ENCODE data around the gene SARDH. TPM values are rescaled to one million over a fixed set of nuclear protein-coding genes. Genes with fewer than 3 reads are reported as not detected.

The SARDH gene
- total and polyA plus RNA-seq, 2 experiments from 2014 or later = 6.0 to 16.9 TPM

DNA sequence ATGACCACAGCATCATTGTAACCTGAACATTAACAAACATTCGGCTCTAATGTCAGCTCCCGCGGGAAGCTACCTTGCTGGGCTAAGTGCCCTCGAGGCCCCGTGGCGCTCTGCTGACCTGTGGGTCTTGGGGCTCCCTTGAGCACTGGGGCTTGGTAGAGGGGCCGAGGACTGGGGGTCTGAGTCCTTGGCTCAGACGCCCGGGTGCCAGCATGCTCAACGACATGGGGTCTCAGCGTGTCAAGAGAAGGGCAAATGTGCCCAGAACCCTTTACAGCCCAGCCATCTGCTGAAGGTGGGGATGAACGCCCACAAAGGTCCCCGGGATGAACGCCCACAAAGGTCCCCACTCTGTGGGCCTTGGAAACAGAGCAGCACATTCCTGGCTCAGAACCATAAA lies 39.7 kb upstream of the SARDH start:
- H3K36me3 ChIP-seq = peaks cover 5% of the 10 kb centered on the region
- H3K9me3 ChIP-seq (ENCODE audit: low read depth) = no peaks in the 10 kb centered on the region
- no peaks in the 10 kb centered on the region for H3K27me3 ChIP-seq
- H3K4me3 ChIP-seq = no peak overlapping the region
- H3K4me1 ChIP-seq (ENCODE audit: low read depth) = no peaks in the 10 kb centered on the region
- no peak for TF ChIP-seq CTCF (IDR thresholded peaks at IDR 0.05; ENCODE audit: low read depth, low read length)
- no peak for DNase-seq (ENCODE audit: low read depth in 1 of 2, low spot score in 1 of 2)
- H3K27ac ChIP-seq = no peak overlapping the region

- H3K4me1 ChIP-seq (ENCODE audit: low read depth) = no peaks in the 10 kb centered on the region
- no peak for TF ChIP-seq CTCF (IDR thresholded peaks at IDR 0.05; ENCODE audit: low read depth, low read length)
- H3K36me3 ChIP-seq = peaks cover 5% of the 10 kb centered on the region
These were observed 39.1 kb upstream of the SARDH start for GRCh38 chr9:133777068-133777791.

GRCh38 chr9:133775951-133776905 lies 38.1 kb upstream of the SARDH start:
- H3K27me3 ChIP-seq = no peaks in the 10 kb centered on the region
- no peaks in the 10 kb centered on the region for H3K4me1 ChIP-seq (ENCODE audit: low read depth)
- H3K27ac ChIP-seq = no peak overlapping the region
- H3K9me3 ChIP-seq (ENCODE audit: low read depth) = no peaks in the 10 kb centered on the region
- H3K36me3 ChIP-seq = peaks cover 5% of the 10 kb centered on the region
- H3K4me3 ChIP-seq = no peak overlapping the region
- TF ChIP-seq CTCF (IDR thresholded peaks at IDR 0.05; ENCODE audit: low read depth, low read length) = no peak
- DNase-seq (ENCODE audit: low read depth in 1 of 2, low spot score in 1 of 2) = no peak

More at GRCh38 chr9:133777068-133777791, 39.1 kb upstream of the SARDH start:
- Histone ChIP-seq H3K9me3 (ENCODE audit: low read depth) (no peaks in the 10 kb centered on the region), H3K27ac (no peak overlapping the region), H3K4me3 (no peak overlapping the region), H3K27me3 (no peaks in the 10 kb centered on the region)
- no peak for DNase-seq (ENCODE audit: low read depth in 1 of 2, low spot score in 1 of 2)

- H3K4me1 ChIP-seq (ENCODE audit: low read depth) = no peaks in the 10 kb centered on the region
- no peaks in the 10 kb centered on the region for H3K9me3 ChIP-seq (ENCODE audit: low read depth)
- TF ChIP-seq CTCF (IDR thresholded peaks at IDR 0.05; ENCODE audit: low read depth, low read length) = no peak
- no peaks in the 10 kb centered on the region for H3K27me3 ChIP-seq
- no peak for DNase-seq (ENCODE audit: low read depth in 1 of 2, low spot score in 1 of 2)
- H3K27ac ChIP-seq = no peak overlapping the region
- H3K4me3 ChIP-seq = no peak overlapping the region
- H3K36me3 ChIP-seq = peaks cover 5% of the 10 kb centered on the region
These were observed 37.1 kb upstream of the SARDH start for GRCh38 chr9:133775291-133775690.

DNA sequence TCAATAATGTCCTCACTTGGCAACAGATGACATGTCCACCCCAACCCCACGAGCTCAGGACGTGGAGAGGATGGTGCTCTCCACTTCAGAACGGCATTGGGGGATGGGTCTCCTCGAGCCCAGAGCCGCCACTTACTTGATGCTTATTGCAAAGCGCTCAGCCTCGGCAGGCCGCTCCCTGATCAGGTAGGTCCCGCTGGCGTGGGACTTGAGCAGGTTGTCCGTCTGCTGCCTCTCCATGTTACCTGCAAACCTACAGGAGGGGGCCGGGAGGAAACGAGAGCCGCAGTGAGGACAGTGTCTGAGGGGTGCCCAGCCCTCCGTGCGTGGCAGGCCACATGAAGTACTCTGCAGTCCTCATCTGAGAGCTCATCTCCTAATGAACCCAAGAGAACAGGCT lies 36.6 kb upstream of the SARDH start:
- no peak for DNase-seq (ENCODE audit: low read depth in 1 of 2, low spot score in 1 of 2)
- no peaks in the 10 kb centered on the region for H3K4me1 ChIP-seq (ENCODE audit: low read depth)
- H3K36me3 ChIP-seq = peaks cover 5% of the 10 kb centered on the region
- no peak overlapping the region for H3K4me3 ChIP-seq
- H3K27ac ChIP-seq = no peak overlapping the region
- no peaks in the 10 kb centered on the region for H3K9me3 ChIP-seq (ENCODE audit: low read depth)
- no peaks in the 10 kb centered on the region for H3K27me3 ChIP-seq
- no peak for TF ChIP-seq CTCF (IDR thresholded peaks at IDR 0.05; ENCODE audit: low read depth, low read length)
